NCI-H2107 treated with DMSO at 0.1 percent for 48 hours (cell line): Measurements from ENCODE around the gene ATP6V1B1.

ENCODE experiments used
- DNase-seq: peaks from one replicate; lab custom pipeline; 2025; ENCODE audit not compliant: unreplicated experiment; lab: John Stamatoyannopoulos, UW

ATP6V1B1 gene

GRCh38 chr2:70926042-70926441 lies 9.7 kb upstream of the ATP6V1B1 start:
- no peak for DNase-seq

GRCh38 chr2:70927138-70927537 lies 8.6 kb upstream of the ATP6V1B1 start:
- no peak for DNase-seq

GRCh38 chr2:70927641-70928040 lies 8.1 kb upstream of the ATP6V1B1 start:
- no peak for DNase-seq

- no peak for DNase-seq
These were observed 7.3 kb upstream of the ATP6V1B1 start for GRCh38 chr2:70928366-70928765.

GRCh38 chr2:70930371-70931329 lies 5.0 kb upstream of the ATP6V1B1 start:
- DNase-seq, result no peak

GRCh38 chr2:70931376-70932000 lies 4.2 kb upstream of the ATP6V1B1 start:
- no peak for DNase-seq

GRCh38 chr2:70932631-70933230 lies 3.0 kb upstream of the ATP6V1B1 start:
- DNase-seq, result no peak

- no peak for DNase-seq
These were observed 719 bp upstream of the ATP6V1B1 start for GRCh38 chr2:70934981-70935380.

- peak; percentile 46 for DNase-seq
These were observed 672 bp downstream of the ATP6V1B1 start for GRCh38 chr2:70936165-70936978.

GRCh38 chr2:70936979-70937811 lies 1.5 kb downstream of the ATP6V1B1 start:
- DNase-seq, result no peak

- DNase-seq, result no peak
These were observed 2.3 kb downstream of the ATP6V1B1 start for GRCh38 chr2:70937866-70938585.

GRCh38 chr2:70938586-70938950 lies 2.9 kb downstream of the ATP6V1B1 start:
- DNase-seq, result no peak

GRCh38 chr2:70939001-70939838 lies 3.5 kb downstream of the ATP6V1B1 start:
- no peak for DNase-seq

- no peak for DNase-seq
These were observed 4.3 kb downstream of the ATP6V1B1 start for GRCh38 chr2:70939839-70940580.

GRCh38 chr2:70941186-70941585 lies 5.5 kb downstream of the ATP6V1B1 start:
- no peak for DNase-seq

- no peak for DNase-seq
These were observed 6.0 kb downstream of the ATP6V1B1 start for GRCh38 chr2:70941701-70942100.

- no peak for DNase-seq
These were observed 6.9 kb downstream of the ATP6V1B1 start for GRCh38 chr2:70942396-70943204.
